ENCODE measurements around the gene FASTK. TPM values are rescaled to one million over a fixed set of nuclear protein-coding genes. Genes with fewer than 3 reads are reported as not detected.
A peak's percentile ranks its signal among the peaks of the same experiment; 100 is the strongest.

The FASTK gene
- total RNA-seq, 1 donor from 2014 or later: 82.4 TPM

DNA sequence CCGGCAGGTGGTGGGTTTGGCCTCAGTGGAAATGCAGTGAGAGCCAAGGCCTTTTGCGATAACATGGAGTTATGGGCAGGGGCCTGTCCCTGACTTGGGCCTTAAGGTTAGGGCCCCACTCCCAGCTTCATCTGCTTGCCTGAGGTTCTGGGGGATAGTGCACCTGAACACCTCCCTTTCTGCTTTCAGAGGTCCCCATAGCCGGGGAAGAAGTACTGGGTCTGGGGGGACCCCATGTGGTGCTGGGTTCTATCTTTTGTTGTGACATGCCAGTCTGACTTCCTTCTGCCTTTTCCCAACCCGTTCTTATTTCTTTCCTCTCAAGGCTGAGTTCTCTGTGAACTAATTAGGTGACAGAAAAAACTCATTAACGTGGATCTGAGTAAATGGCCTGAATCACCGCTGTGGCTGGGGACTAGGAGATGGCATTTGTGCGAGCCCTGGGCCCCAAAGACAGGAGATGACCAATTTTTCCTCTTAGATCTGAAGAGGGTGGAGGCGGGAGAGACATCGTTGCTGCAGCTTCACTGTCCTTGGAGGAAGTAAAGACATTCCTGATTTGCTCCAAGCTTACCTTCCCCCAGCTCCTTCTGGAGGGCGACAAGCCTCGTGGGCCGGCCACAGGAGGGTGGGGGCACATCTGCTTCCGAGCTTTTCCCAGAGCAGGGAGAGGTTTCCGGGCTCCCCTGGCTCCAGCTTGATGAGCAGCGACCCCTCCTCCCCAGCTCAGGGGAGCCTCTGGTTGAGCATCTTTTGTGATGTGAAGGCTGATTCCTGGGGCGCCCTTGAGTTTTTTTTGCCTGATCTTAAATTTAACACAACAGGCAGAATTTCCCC is 7.6 kb upstream of the FASTK start:
- H3K27me3 Mint-ChIP-seq (ENCODE audit: low read depth): peaks cover 3% of the 10 kb centered on the region
- H3K9me3 Mint-ChIP-seq: no peaks in the 10 kb centered on the region
- H3K36me3 Mint-ChIP-seq (ENCODE audit: low read depth): no peaks in the 10 kb centered on the region
- peak overlapping the region; percentile 92 for H3K4me3 Mint-ChIP-seq
- no peak overlapping the region for H3K27ac Mint-ChIP-seq (ENCODE audit: unreplicated experiment)
- TF ChIP-seq, protein P1, sequence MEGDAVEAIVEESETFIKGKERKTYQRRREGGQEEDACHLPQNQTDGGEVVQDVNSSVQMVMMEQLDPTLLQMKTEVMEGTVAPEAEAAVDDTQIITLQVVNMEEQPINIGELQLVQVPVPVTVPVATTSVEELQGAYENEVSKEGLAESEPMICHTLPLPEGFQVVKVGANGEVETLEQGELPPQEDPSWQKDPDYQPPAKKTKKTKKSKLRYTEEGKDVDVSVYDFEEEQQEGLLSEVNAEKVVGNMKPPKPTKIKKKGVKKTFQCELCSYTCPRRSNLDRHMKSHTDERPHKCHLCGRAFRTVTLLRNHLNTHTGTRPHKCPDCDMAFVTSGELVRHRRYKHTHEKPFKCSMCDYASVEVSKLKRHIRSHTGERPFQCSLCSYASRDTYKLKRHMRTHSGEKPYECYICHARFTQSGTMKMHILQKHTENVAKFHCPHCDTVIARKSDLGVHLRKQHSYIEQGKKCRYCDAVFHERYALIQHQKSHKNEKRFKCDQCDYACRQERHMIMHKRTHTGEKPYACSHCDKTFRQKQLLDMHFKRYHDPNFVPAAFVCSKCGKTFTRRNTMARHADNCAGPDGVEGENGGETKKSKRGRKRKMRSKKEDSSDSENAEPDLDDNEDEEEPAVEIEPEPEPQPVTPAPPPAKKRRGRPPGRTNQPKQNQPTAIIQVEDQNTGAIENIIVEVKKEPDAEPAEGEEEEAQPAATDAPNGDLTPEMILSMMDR (conservative IDR thresholded peaks at IDR 0.05): no peak
- DNase-seq (ENCODE audit: low read depth, low spot score): no peak
- peaks cover 38% of the 10 kb centered on the region for H3K4me1 Mint-ChIP-seq

- TF ChIP-seq, protein P1 (conservative IDR thresholded peaks at IDR 0.05): peak; percentile 41
- Mint-ChIP-seq H3K36me3 (ENCODE audit: low read depth) (no peaks in the 10 kb centered on the region), H3K27ac (ENCODE audit: unreplicated experiment) (peak overlapping the region; percentile 92), H3K4me1 (peaks cover 43% of the 10 kb centered on the region), H3K4me3 (peak overlapping the region; percentile 93), H3K9me3 (no peaks in the 10 kb centered on the region), H3K27me3 (ENCODE audit: low read depth) (peaks cover 3% of the 10 kb centered on the region)
- no peak for DNase-seq (ENCODE audit: low read depth, low spot score)
These were observed 6.8 kb upstream of the FASTK start for GRCh38 chr7:151087245-151088018.

DNA sequence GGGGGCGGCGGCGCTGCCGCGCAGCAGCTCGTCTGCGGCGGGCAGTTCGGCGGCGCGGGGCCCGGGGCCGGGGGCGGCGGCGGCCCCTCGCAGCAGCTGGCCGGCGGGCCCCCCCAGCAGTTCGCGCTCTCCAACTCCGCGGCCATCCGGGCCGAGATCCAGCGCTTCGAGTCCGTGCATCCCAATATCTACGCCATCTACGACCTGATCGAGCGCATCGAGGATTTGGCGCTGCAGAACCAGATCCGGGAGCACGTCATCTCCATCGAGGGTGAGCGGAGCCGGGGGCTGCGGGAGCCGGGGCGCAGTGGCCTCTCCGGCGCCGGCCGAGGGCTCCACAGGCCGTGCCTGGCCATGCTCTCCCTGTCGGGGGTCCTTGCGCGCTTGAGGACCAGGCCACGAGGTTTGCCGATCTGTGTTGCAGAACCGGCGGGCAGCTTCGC is 6.2 kb upstream of the FASTK start:
- TF ChIP-seq, protein P1 (conservative IDR thresholded peaks at IDR 0.05): no peak
- DNase-seq (ENCODE audit: low read depth, low spot score): peak; percentile 31
- peak overlapping the region; percentile 93 for H3K4me3 Mint-ChIP-seq
- H3K36me3 Mint-ChIP-seq (ENCODE audit: low read depth): no peaks in the 10 kb centered on the region
- peak overlapping the region; percentile 92 for H3K27ac Mint-ChIP-seq (ENCODE audit: unreplicated experiment)
- peaks cover 43% of the 10 kb centered on the region for H3K4me1 Mint-ChIP-seq
- H3K9me3 Mint-ChIP-seq: no peaks in the 10 kb centered on the region
- peaks cover 3% of the 10 kb centered on the region for H3K27me3 Mint-ChIP-seq (ENCODE audit: low read depth)

DNA sequence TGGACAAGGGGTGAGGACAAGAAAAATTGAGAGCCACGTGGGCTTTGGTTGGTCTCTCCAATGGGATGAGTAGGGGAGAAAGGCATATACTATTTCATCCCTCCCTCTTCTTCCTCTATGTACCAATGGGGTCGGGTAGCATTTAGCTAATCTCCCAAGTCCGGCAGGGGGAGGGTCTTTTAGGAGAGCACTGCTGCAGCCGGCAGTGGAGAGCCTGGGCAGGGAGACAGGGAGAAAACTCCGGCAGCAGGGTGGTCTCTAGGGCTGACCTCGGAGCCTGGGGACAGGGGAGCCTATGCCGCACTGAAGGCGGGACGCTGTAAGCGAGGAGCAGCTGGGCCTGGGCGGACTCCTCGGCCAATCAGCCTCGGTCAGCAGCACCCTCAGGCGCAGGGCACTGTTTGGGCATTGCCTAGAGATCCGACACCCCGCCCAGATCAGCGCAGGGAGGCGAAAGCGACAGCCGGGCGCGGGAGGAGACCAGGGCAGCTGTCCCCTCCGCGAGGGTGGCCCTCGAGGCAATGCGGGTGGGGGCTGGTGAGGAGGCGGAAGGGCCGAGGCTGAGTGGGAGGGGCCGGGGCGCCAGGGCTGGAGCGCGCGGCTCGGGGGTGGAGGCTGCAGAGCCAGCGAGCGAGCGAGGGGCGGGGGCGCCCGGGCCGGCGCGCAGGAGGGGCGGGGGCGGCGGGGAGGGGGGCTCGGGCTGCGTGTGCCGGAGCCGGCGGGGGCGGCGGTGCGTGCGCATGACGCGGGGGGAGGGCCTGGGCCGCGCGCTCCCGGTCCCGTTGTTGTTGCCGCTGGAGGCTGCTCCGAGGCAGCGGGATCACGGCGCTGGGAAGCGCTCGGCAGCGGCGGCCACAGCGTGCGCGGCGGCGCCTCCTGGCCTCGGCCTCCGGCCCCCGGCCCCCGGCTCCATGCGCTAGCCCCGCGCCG is 5.3 kb upstream of the FASTK start, which contains the start of gene AGAP3:
Gene AGAP3 (plus strand): TSS at position 785 of the 930 bp plus-strand sequence. CDS start 267 bp downstream, outside the sequence.
- peak within 1 kb of the TSS; percentile 92 for H3K27ac Mint-ChIP-seq (ENCODE audit: unreplicated experiment)
- peak; percentile 81 for DNase-seq (ENCODE audit: low read depth, low spot score)
- peak within 1 kb of the TSS; percentile 98 for H3K4me3 Mint-ChIP-seq
- TF ChIP-seq, protein P1 (conservative IDR thresholded peaks at IDR 0.05): no peak
- no peaks in the 10 kb centered on the region for H3K9me3 Mint-ChIP-seq
- H3K4me1 Mint-ChIP-seq: peaks cover 35% of the 10 kb centered on the region
- peaks cover 3% of the 10 kb centered on the region for H3K27me3 Mint-ChIP-seq (ENCODE audit: low read depth)
- H3K36me3 Mint-ChIP-seq (ENCODE audit: low read depth): no peaks in the 10 kb centered on the region

- Mint-ChIP-seq H3K4me1 (peaks cover 35% of the 10 kb centered on the region), H3K27me3 (ENCODE audit: low read depth) (peaks cover 3% of the 10 kb centered on the region), H3K4me3 (peak overlapping the region; percentile 98), H3K36me3 (ENCODE audit: low read depth) (no peaks in the 10 kb centered on the region), H3K27ac (ENCODE audit: unreplicated experiment) (no peak overlapping the region), H3K9me3 (no peaks in the 10 kb centered on the region)
- DNase-seq (ENCODE audit: low read depth, low spot score): no peak
- TF ChIP-seq, protein P1 (conservative IDR thresholded peaks at IDR 0.05): no peak
These were observed 4.7 kb upstream of the FASTK start for GRCh38 chr7:151085329-151085690.
